Fibroblast of the aortic adventitia (primary cell): ENCODE data around the gene AREL1. TPM values are rescaled to one million over a fixed set of nuclear protein-coding genes. Genes with fewer than 3 reads are reported as not detected.

ENCODE experiments used
- DNase-seq: peaks from one replicate; pipeline ENCODE4 v3.0.0-alpha.2; 2010; ENCODE audit warnings: low read depth
- H3K4me3 ChIP-seq: 2 replicates; pipeline ENCODE4 v1.5.1; 2011; ENCODE audit warnings: low read depth, mild to moderate bottlenecking, control low read depth, low read length, moderate library complexity
- CTCF ChIP-seq: IDR thresholded peaks from 2 replicates; pipeline ENCODE4 v1.5.1; 2011; ENCODE audit warnings: mild to moderate bottlenecking, low read length, control low read depth, inconsistent platforms; ENCODE audit not compliant: insufficient read depth
- small RNA-seq: library from RNA; depleted of rRNA; stranded (forward); fragments of <200 nt; gene quantifications from one replicate; pipeline ENCODE3, GENCODE V24; 2012
- total RNA-seq: library from RNA; depleted of rRNA; stranded (reverse); fragments of >200 nt; gene quantifications from 2 replicates; pipeline ENCODE4 v1.2.3, GENCODE V29; 2012; ENCODE audit warnings: low replicate concordance

AREL1 gene
- total RNA-seq, 1 donor, result 27.1 TPM

GRCh38 chr14:74615735-74616134, 97.1 kb downstream of the AREL1 start:
- no peak for TF ChIP-seq CTCF
- H3K4me3 ChIP-seq, result peak overlapping the region; percentile 14
- DNase-seq, result no peak

GRCh38 chr14:74614508-74615495, 98.1 kb downstream of the AREL1 start:
- no peak overlapping the region for H3K4me3 ChIP-seq
- no peak for TF ChIP-seq CTCF
- no peak for DNase-seq

GRCh38 chr14:74613211-74613914, 99.5 kb downstream of the AREL1 start:
- no peak for TF ChIP-seq CTCF
- DNase-seq, result no peak
- no peak overlapping the region for H3K4me3 ChIP-seq

GRCh38 chr14:74612350-74613021, 100.4 kb downstream of the AREL1 start:
- peak overlapping the region; percentile 72 for H3K4me3 ChIP-seq
- TF ChIP-seq CTCF, result peak; percentile 63
- DNase-seq, result peak; percentile 75

- peak within 1 kb of the TSS; percentile 72 for H3K4me3 ChIP-seq
- peak; percentile 53 for DNase-seq
- TF ChIP-seq CTCF, result no peak
These were observed 101.1 kb downstream of the AREL1 start, which contains the start of gene LTBP2 for GRCh38 chr14:74611650-74612349. LTBP2 (minus strand) TSS chr14:74612237; CDS start chr14:74611944, 293 bp downstream.

Small RNA genes lying within 50 kb of the gene (small RNA-seq; reads per million reads assigned to genes)
- gene RF00409, result not detected

Other genes starting within 250 kb of the AREL1 start
- gene NPC2, start 219.8 kb downstream of the AREL1 start, total RNA-seq, result 189 and 291 TPM in 2 replicates
- 3.1 and 12.9 TPM in 2 replicates for gene ISCA2, start 219.3 kb downstream of the AREL1 start, total RNA-seq
- 58.5 and 157 TPM in 2 replicates for gene LTBP2, start 100.8 kb downstream of the AREL1 start, total RNA-seq
- 52.2 and 52.3 TPM in 2 replicates for gene FCF1, start 64 bp upstream of the AREL1 start, total RNA-seq
- 39.7 and 57.2 TPM in 2 replicates for gene YLPM1, start 50.2 kb upstream of the AREL1 start, total RNA-seq
- gene PROX2, start 163.1 kb upstream of the AREL1 start, total RNA-seq, result not detected in 2 replicates
- gene DLST, start 168.8 kb upstream of the AREL1 start, total RNA-seq, result 31.1 and 68.5 TPM in 2 replicates
- 0.09 and 1.6 TPM in 2 replicates for gene RPS6KL1, start 210.2 kb upstream of the AREL1 start, total RNA-seq
- gene PGF, start 242.5 kb upstream of the AREL1 start, total RNA-seq, result 0.36 and 2.1 TPM in 2 replicates